Measurements from ENCODE around the gene REXO1. TPM values are rescaled to one million over a fixed set of nuclear protein-coding genes. Genes with fewer than 3 reads are reported as not detected.

The REXO1 gene
- total RNA-seq, 1 experiment from 2014 or later, result 56.8 TPM

DNA sequence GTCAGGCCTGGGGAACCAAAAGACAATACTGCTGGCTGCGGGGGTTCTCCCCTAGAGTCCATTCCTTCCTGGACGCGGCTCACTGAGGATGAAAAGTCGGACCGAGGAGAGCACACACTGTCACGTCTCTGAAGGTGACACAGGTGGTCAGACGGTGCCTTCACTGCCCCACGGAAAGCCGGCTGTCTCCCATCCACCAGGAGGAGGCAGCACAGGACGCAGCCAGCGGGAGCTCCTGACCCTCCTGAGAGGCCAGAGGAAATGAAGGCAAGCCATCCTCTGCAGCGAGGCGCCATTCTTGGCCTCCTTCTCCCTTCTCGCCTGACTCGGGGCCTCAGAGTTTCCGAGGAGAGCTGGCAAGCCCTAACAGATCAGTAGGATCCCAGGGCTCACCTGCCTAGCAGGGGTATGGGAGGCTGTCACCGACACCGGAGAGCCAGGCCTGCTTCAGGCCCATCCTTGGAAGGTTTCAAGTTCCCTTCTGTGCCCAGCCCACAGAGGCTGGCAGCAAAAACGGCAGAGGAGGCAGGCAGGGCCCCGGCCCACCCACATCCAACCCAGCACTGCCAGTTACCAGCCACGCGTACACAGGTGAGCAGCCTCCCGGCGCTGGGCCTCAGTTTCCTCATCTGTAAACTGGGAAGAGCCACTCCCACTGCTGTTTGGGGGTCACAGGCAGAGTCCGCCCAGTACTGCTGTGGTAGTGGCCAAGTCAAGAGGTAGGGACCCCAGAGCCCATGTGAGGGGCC is 4.5 kb downstream of the REXO1 start:
- no peak overlapping the region for H3K27ac ChIP-seq (ENCODE audit: insufficient read length, low read depth, low read length)
- peaks cover 5% of the 10 kb centered on the region for H4K20me1 ChIP-seq (ENCODE audit: control insufficient read depth, insufficient read depth, insufficient read length)

More for the DNA sequence above, 4.5 kb downstream of the REXO1 start:
- no peak overlapping the region for H3K14ac ChIP-seq (ENCODE audit: insufficient read depth, low read length)
- TF ChIP-seq, protein P1, sequence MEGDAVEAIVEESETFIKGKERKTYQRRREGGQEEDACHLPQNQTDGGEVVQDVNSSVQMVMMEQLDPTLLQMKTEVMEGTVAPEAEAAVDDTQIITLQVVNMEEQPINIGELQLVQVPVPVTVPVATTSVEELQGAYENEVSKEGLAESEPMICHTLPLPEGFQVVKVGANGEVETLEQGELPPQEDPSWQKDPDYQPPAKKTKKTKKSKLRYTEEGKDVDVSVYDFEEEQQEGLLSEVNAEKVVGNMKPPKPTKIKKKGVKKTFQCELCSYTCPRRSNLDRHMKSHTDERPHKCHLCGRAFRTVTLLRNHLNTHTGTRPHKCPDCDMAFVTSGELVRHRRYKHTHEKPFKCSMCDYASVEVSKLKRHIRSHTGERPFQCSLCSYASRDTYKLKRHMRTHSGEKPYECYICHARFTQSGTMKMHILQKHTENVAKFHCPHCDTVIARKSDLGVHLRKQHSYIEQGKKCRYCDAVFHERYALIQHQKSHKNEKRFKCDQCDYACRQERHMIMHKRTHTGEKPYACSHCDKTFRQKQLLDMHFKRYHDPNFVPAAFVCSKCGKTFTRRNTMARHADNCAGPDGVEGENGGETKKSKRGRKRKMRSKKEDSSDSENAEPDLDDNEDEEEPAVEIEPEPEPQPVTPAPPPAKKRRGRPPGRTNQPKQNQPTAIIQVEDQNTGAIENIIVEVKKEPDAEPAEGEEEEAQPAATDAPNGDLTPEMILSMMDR (conservative IDR thresholded peaks at IDR 0.05), result peak; percentile 54
- H3K4me1 Mint-ChIP-seq, result peaks cover 11 to 22% of the 10 kb centered on the region in 2 experiments
- H3K27me3 ChIP-seq (ENCODE audit: insufficient read depth, low read length), result no peaks in the 10 kb centered on the region
- no peak overlapping the region for H3K4me2 ChIP-seq (ENCODE audit: insufficient read depth, insufficient read length, low read length)
- no peak overlapping the region for H4K91ac ChIP-seq (ENCODE audit: insufficient read length, low read depth, low read length)
- no peaks in the 10 kb centered on the region for H3K4me1 ChIP-seq (ENCODE audit: insufficient read depth, low read length)
- H3T11ph ChIP-seq (ENCODE audit: low read length), result no peak overlapping the region
- H3K18ac ChIP-seq (ENCODE audit: insufficient read length, low read depth, low read length), result no peak overlapping the region
- H3K27me3 Mint-ChIP-seq (ENCODE audit: low read depth), result no peaks in the 10 kb centered on the region
- H3K9me3 Mint-ChIP-seq, result no peaks in the 10 kb centered on the region
- H3K9ac ChIP-seq (ENCODE audit: extremely low read depth, insufficient read length, low read length), result no peak overlapping the region
- no peak overlapping the region; the same call in 1 of the 2 replicates for H2BK15ac ChIP-seq (ENCODE audit: low read depth, low read length)
- no peak overlapping the region for H2BK12ac ChIP-seq (ENCODE audit: insufficient read length, low read depth, low read length)
- H3K79me2 ChIP-seq (ENCODE audit: insufficient read depth, low read length), result peaks cover 30% of the 10 kb centered on the region; the same call in 1 of the 2 replicates
- no peak overlapping the region for H3K4ac ChIP-seq (ENCODE audit: low read depth, low read length)
- no peak overlapping the region for H2AK5ac ChIP-seq (ENCODE audit: insufficient read length, low read length)
- H2BK20ac ChIP-seq (ENCODE audit: low read depth, low read length, poor library complexity, severe bottlenecking), result no peak overlapping the region
- H2BK5ac ChIP-seq (ENCODE audit: insufficient read length, low read length), result no peak overlapping the region
- no CpG with 5 or more reads among the region's 25 CpGs for WGBS (ENCODE audit: extremely low coverage, insufficient read length, low lambda C conversion rate)
- no peak overlapping the region for H4K5ac ChIP-seq (ENCODE audit: insufficient read length, low read depth, low read length)
- peak overlapping the region in 1 of 2 experiments; percentile 14; a peak in 1 of 5 replicates for H3K4me3 Mint-ChIP-seq
- no peak overlapping the region for H4K8ac ChIP-seq (replicated peaks; ENCODE audit: insufficient read length, low read depth, low read length)
- peaks cover 7% of the 10 kb centered on the region for H3K23me2 ChIP-seq (ENCODE audit: insufficient read length, low read depth, low read length, poor library complexity, severe bottlenecking)
- no peak overlapping the region for H3K56ac ChIP-seq (ENCODE audit: insufficient read length, low read depth, low read length)
- DNase-seq, result no peak
- peaks cover 12% of the 10 kb centered on the region for H3K79me1 ChIP-seq (ENCODE audit: insufficient read depth, low read depth, low read length, poor library complexity, severe bottlenecking)
- H3K9me3 ChIP-seq (ENCODE audit: control insufficient read depth, low read depth, low read length), result no peaks in the 10 kb centered on the region
- H2AFZ ChIP-seq (ENCODE audit: low read length), result no peak overlapping the region
- H2BK120ac ChIP-seq (ENCODE audit: low read depth, low read length, poor library complexity, severe bottlenecking), result no peak overlapping the region
- peaks cover 0 to 11% (median 0%) of the 10 kb centered on the region in 3 experiments; a peak in 3 of 7 replicates for H3K36me3 Mint-ChIP-seq (ENCODE audit: insufficient read depth in 1 of 3, low read depth in 3 of 3)
- H3K23ac ChIP-seq (ENCODE audit: insufficient read length, low read depth, low read length), result no peak overlapping the region
- H3K27ac Mint-ChIP-seq, result peak overlapping the region in 1 of 3 experiments; percentile 51; a peak in 1 of 7 replicates
